Measurements from ENCODE around the gene KDR.

Gene KDR

GRCh38 chr4:55123791-55124190 lies 1.6 kb downstream of the KDR start:
- DNase-seq (ENCODE audit: low read depth in 2 of 2) = no peak

GRCh38 chr4:55122235-55122634 lies 3.2 kb downstream of the KDR start:
- DNase-seq (ENCODE audit: low read depth in 2 of 2) = no peak

- DNase-seq (ENCODE audit: low read depth in 2 of 2) = no peak
Measured at GRCh38 chr4:55121246-55121645, 4.1 kb downstream of the KDR start.

- no peak for DNase-seq (ENCODE audit: low read depth in 2 of 2)
Measured at GRCh38 chr4:55118397-55118796, 7.0 kb downstream of the KDR start.

GRCh38 chr4:55117511-55117910 lies 7.9 kb downstream of the KDR start:
- DNase-seq (ENCODE audit: low read depth in 2 of 2) = no peak

GRCh38 chr4:55116450-55116849 lies 8.9 kb downstream of the KDR start:
- DNase-seq (ENCODE audit: low read depth in 2 of 2) = no peak

GRCh38 chr4:55111601-55112000 lies 13.8 kb downstream of the KDR start:
- no peak for DNase-seq (ENCODE audit: low read depth in 2 of 2)

- no peak for DNase-seq (ENCODE audit: low read depth in 2 of 2)
Measured at GRCh38 chr4:55110131-55110530, 15.3 kb downstream of the KDR start.

- DNase-seq (ENCODE audit: low read depth in 2 of 2) = no peak
Measured at GRCh38 chr4:55107054-55107453, 18.3 kb downstream of the KDR start.

- no peak for DNase-seq (ENCODE audit: low read depth in 2 of 2)
Measured at GRCh38 chr4:55103224-55103623, 22.2 kb downstream of the KDR start.

GRCh38 chr4:55099816-55100215 lies 25.6 kb downstream of the KDR start:
- no peak for DNase-seq (ENCODE audit: low read depth in 2 of 2)

GRCh38 chr4:55098456-55099204 lies 26.8 kb downstream of the KDR start:
- no peak for DNase-seq (ENCODE audit: low read depth in 2 of 2)

GRCh38 chr4:55096619-55097018 lies 28.8 kb downstream of the KDR start:
- DNase-seq (ENCODE audit: low read depth in 2 of 2) = no peak

GRCh38 chr4:55096045-55096444 lies 29.4 kb downstream of the KDR start:
- DNase-seq (ENCODE audit: low read depth in 2 of 2) = no peak

- DNase-seq (ENCODE audit: low read depth in 2 of 2) = no peak
Measured at GRCh38 chr4:55092504-55092903, 32.9 kb downstream of the KDR start.

- no peak for DNase-seq (ENCODE audit: low read depth in 2 of 2)
Measured at GRCh38 chr4:55089916-55090315, 35.5 kb downstream of the KDR start.

GRCh38 chr4:55087913-55088260 lies 37.5 kb downstream of the KDR start:
- no peak for DNase-seq (ENCODE audit: low read depth in 2 of 2)

GRCh38 chr4:55087009-55087912 lies 38.1 kb downstream of the KDR start:
- no peak for DNase-seq (ENCODE audit: low read depth in 2 of 2)

- DNase-seq (ENCODE audit: low read depth in 2 of 2) = no peak
Measured at GRCh38 chr4:55086578-55086977, 38.8 kb downstream of the KDR start.

- no peak for DNase-seq (ENCODE audit: low read depth in 2 of 2)
Measured at GRCh38 chr4:55083735-55084134, 41.7 kb downstream of the KDR start.

GRCh38 chr4:55082756-55083155 lies 42.6 kb downstream of the KDR start:
- DNase-seq (ENCODE audit: low read depth in 2 of 2) = no peak

GRCh38 chr4:55080174-55080865 lies 45.1 kb downstream of the KDR start:
- DNase-seq (ENCODE audit: low read depth in 2 of 2) = no peak
